Measurements from ENCODE around the gene CLDN1.

- TF ChIP-seq CTCF (conservative IDR thresholded peaks at IDR 0.05; ENCODE audit: low read length) (no peak), EZH2phosphoT487 (IDR thresholded peaks at IDR 0.05; ENCODE audit: borderline replicate concordance) (no peak)
Measured at GRCh38 chr3:190294030-190294429, 28.2 kb downstream of the CLDN1 start.

Measured in Loucy (cell line).